GM15510 (cell line): ENCODE data around the gene PFKP.

Source experiments
- POLR2A ChIP-seq: IDR thresholded peaks from 3 replicates; pipeline ENCODE4 v1.6.1; 2011; ENCODE audit warnings: borderline replicate concordance; ENCODE audit not compliant: insufficient read length; ENCODE audit errors: extremely low read depth

Gene PFKP

GRCh38 chr10:3043512-3044368, 23.6 kb upstream of the PFKP start:
- no peak for TF ChIP-seq POLR2A

- TF ChIP-seq POLR2A = no peak
Measured at GRCh38 chr10:3045471-3046209, 21.7 kb upstream of the PFKP start.

GRCh38 chr10:3046210-3046779, 21.1 kb upstream of the PFKP start:
- no peak for TF ChIP-seq POLR2A

GRCh38 chr10:3046981-3047547, 20.3 kb upstream of the PFKP start:
- TF ChIP-seq POLR2A = no peak

GRCh38 chr10:3047596-3047995, 19.8 kb upstream of the PFKP start:
- no peak for TF ChIP-seq POLR2A

- TF ChIP-seq POLR2A = no peak
Measured at GRCh38 chr10:3048119-3049019, 19.0 kb upstream of the PFKP start.

GRCh38 chr10:3051692-3052091, 15.7 kb upstream of the PFKP start:
- no peak for TF ChIP-seq POLR2A

GRCh38 chr10:3053155-3053554, 14.2 kb upstream of the PFKP start:
- no peak for TF ChIP-seq POLR2A

- TF ChIP-seq POLR2A = no peak
Measured at GRCh38 chr10:3054183-3054850, 13.0 kb upstream of the PFKP start.

- TF ChIP-seq POLR2A = no peak
Measured at GRCh38 chr10:3054851-3055199, 12.5 kb upstream of the PFKP start.

GRCh38 chr10:3056280-3057037, 10.9 kb upstream of the PFKP start:
- TF ChIP-seq POLR2A = no peak

- TF ChIP-seq POLR2A = no peak
Measured at GRCh38 chr10:3057946-3058345, 9.4 kb upstream of the PFKP start.

GRCh38 chr10:3059974-3060373, 7.4 kb upstream of the PFKP start:
- TF ChIP-seq POLR2A = no peak

- no peak for TF ChIP-seq POLR2A
Measured at GRCh38 chr10:3060481-3060889, 6.9 kb upstream of the PFKP start.
